Liver (tissue), 3 donors: ENCODE data around the gene GTF2H1.

ENCODE experiments used
- EGR1 ChIP-seq, 2 donors: IDR thresholded peaks; 2 replicates each; pipeline ENCODE4 v1.6.1; 2016 to 2018; ENCODE audit warnings: antibody characterized with exemption in 2 of 2, low read depth in 2 of 2
- GABPA ChIP-seq, 2 donors: IDR thresholded peaks in 1 of 2; conservative IDR thresholded peaks in 1 of 2; 2 replicates each; pipeline ENCODE4 v1.6.1; 2016; ENCODE audit warnings: antibody characterized with exemption in 2 of 2, mild to moderate bottlenecking in 1 of 2, moderate library complexity in 1 of 2
- RAD21 ChIP-seq, 2 donors: IDR thresholded peaks; 2 replicates each; pipeline ENCODE4 v1.6.1; 2016; ENCODE audit warnings: antibody characterized with exemption in 2 of 2, mild to moderate bottlenecking in 2 of 2
- TAF1 ChIP-seq: conservative IDR thresholded peaks from 2 replicates; pipeline ENCODE4 v1.6.1; 2016; ENCODE audit warnings: antibody characterized with exemption, mild to moderate bottlenecking
- YY1 ChIP-seq: IDR thresholded peaks from 2 replicates; pipeline ENCODE4 v1.6.1; 2016; ENCODE audit warnings: antibody characterized with exemption, mild to moderate bottlenecking
- TF ChIP-seq, protein P1 (sequence below): fragments of 150-350 bp; IDR thresholded peaks from 2 replicates; pipeline ENCODE4 v1.5.1; 2017; ENCODE audit warnings: improper control_type of control experiment, low read depth, low read length; ENCODE audit not compliant: missing input control
- TF ChIP-seq, protein P2 (sequence below): IDR thresholded peaks from 2 replicates; pipeline ENCODE4 v1.6.1; 2016; ENCODE audit warnings: antibody characterized with exemption, mild to moderate bottlenecking
- TF ChIP-seq, protein P3 (sequence below): IDR thresholded peaks from 2 replicates; pipeline ENCODE4 v1.6.1; 2016; ENCODE audit warnings: antibody characterized with exemption
- TF ChIP-seq, protein P4 (sequence below): IDR thresholded peaks from 2 replicates; pipeline ENCODE4 v1.6.1; 2016; ENCODE audit warnings: antibody characterized with exemption
- donor health status: healthy.
- donor health status: healthy.

DNA sequence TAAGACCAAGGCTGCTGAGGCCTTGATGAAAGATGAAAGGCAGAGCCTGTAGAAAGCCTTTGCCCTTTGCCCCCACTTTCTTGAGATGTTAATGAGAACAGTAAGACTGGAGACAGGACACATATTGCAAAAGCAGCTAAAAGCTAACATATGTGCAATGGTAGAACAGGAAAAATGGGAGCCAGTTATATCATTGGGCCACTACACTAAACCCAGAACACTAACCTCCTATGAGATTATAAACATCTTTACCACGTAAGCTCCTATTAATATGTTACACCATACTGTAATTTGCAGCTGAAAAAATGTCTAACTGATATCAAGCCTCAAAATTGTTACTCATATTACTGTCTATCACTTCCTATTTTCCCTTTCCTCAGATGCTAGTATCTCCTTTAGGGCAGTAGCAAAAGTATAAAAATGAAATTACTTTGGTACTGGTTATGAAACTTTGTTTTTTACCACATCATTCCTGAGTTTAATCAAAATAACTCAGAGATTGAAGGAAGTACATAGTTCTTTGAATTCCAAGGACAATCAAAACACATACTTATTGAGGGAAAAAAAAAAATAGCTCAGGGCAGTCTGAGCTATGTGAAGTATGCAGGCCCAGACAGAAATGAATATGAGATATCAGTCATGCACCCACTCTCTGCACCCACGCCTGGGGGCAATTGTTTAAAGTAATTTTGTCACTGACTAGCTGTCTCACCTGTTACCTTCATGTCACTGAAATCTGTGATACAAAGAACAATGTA is 9.5 kb upstream of the GTF2H1 start:
- TF ChIP-seq, protein P1, sequence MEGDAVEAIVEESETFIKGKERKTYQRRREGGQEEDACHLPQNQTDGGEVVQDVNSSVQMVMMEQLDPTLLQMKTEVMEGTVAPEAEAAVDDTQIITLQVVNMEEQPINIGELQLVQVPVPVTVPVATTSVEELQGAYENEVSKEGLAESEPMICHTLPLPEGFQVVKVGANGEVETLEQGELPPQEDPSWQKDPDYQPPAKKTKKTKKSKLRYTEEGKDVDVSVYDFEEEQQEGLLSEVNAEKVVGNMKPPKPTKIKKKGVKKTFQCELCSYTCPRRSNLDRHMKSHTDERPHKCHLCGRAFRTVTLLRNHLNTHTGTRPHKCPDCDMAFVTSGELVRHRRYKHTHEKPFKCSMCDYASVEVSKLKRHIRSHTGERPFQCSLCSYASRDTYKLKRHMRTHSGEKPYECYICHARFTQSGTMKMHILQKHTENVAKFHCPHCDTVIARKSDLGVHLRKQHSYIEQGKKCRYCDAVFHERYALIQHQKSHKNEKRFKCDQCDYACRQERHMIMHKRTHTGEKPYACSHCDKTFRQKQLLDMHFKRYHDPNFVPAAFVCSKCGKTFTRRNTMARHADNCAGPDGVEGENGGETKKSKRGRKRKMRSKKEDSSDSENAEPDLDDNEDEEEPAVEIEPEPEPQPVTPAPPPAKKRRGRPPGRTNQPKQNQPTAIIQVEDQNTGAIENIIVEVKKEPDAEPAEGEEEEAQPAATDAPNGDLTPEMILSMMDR = no peak
- TF ChIP-seq, protein P2, sequence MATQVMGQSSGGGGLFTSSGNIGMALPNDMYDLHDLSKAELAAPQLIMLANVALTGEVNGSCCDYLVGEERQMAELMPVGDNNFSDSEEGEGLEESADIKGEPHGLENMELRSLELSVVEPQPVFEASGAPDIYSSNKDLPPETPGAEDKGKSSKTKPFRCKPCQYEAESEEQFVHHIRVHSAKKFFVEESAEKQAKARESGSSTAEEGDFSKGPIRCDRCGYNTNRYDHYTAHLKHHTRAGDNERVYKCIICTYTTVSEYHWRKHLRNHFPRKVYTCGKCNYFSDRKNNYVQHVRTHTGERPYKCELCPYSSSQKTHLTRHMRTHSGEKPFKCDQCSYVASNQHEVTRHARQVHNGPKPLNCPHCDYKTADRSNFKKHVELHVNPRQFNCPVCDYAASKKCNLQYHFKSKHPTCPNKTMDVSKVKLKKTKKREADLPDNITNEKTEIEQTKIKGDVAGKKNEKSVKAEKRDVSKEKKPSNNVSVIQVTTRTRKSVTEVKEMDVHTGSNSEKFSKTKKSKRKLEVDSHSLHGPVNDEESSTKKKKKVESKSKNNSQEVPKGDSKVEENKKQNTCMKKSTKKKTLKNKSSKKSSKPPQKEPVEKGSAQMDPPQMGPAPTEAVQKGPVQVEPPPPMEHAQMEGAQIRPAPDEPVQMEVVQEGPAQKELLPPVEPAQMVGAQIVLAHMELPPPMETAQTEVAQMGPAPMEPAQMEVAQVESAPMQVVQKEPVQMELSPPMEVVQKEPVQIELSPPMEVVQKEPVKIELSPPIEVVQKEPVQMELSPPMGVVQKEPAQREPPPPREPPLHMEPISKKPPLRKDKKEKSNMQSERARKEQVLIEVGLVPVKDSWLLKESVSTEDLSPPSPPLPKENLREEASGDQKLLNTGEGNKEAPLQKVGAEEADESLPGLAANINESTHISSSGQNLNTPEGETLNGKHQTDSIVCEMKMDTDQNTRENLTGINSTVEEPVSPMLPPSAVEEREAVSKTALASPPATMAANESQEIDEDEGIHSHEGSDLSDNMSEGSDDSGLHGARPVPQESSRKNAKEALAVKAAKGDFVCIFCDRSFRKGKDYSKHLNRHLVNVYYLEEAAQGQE = no peak
- TF ChIP-seq RAD21 (IDR thresholded peaks at IDR 0.05) (no peak), TAF1 (no peak), YY1 (no peak), GABPA (IDR thresholded peaks at IDR 0.05 in 1 of 2, conservative IDR thresholded peaks at IDR 0.05 in 1 of 2) (no peak), EGR1 (IDR thresholded peaks at IDR 0.05; ENCODE audit: low read depth in 2 of 2) (no peak)
- TF ChIP-seq, protein P3, sequence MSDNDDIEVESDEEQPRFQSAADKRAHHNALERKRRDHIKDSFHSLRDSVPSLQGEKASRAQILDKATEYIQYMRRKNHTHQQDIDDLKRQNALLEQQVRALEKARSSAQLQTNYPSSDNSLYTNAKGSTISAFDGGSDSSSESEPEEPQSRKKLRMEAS = no peak
- TF ChIP-seq, protein P4, sequence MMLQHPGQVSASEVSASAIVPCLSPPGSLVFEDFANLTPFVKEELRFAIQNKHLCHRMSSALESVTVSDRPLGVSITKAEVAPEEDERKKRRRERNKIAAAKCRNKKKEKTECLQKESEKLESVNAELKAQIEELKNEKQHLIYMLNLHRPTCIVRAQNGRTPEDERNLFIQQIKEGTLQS = no peak
